PC-3 (cell line): ENCODE results near the gene AGTPBP1. TPM values are rescaled to one million over a fixed set of nuclear protein-coding genes. Genes with fewer than 3 reads are reported as not detected.

Experiments
- ATAC-seq: fragments of 200-7000 bp; cut with Tn5 transposase; 2 replicates; pipeline ENCODE4 v1.9.1; 2020; ENCODE audit warnings: mild to moderate bottlenecking, moderate library complexity
- BruUV-seq: library from RNA; stranded (reverse); fragments of 400-500 nt; replicated peaks from 2 replicates; lab custom pipeline; 2021; lab: Mats Ljungman, UMichigan
- CTCF ChIA-PET: fragments of 300-600 bp; sonication (Branson Sonifier 250); formaldehyde crosslinking; loops from one replicate; lab custom pipeline; 2022; ENCODE audit warnings: antibody characterized with exemption; lab: Charles Lee
- POLR2A ChIA-PET: fragments of 300-600 bp; sonication (Branson Sonifier 250); formaldehyde crosslinking; loops from one replicate; lab custom pipeline; 2022; ENCODE audit warnings: antibody characterized with exemption; ENCODE audit not compliant: unreplicated experiment; lab: Charles Lee
- DNase-seq: peaks from one replicate; pipeline ENCODE4 v3.0.0-alpha.2; 2015
- H2AFZ ChIP-seq: fragments of 300-600 bp; sonication (generic); 2 replicates; pipeline ENCODE4 v1.6.0; 2016; ENCODE audit warnings: antibody characterized with exemption, low read length
- H3F3A ChIP-seq: fragments of 300-600 bp; sonication (generic); one replicate; pipeline ENCODE4 v1.6.0; 2017; ENCODE audit warnings: antibody characterized with exemption, low read length, control low read depth, mild to moderate bottlenecking; ENCODE audit not compliant: unreplicated experiment
- H3K27ac ChIP-seq: fragments of 300-600 bp; sonication (generic); 2 replicates; pipeline ENCODE4 v1.5.1; 2016; ENCODE audit warnings: mild to moderate bottlenecking, low read length
- H3K27me3 ChIP-seq: fragments of 300-600 bp; sonication (generic); 2 replicates; pipeline ENCODE4 v1.6.1; 2016; ENCODE audit warnings: low read length, mixed read lengths
- H3K36me3 ChIP-seq: fragments of 300-600 bp; sonication (generic); 2 replicates; pipeline ENCODE4 v1.6.1; 2016; ENCODE audit warnings: low read depth, mixed run types, low read length, mixed read lengths
- H3K4me1 ChIP-seq: fragments of 300-600 bp; sonication (generic); 2 replicates; pipeline ENCODE4 v1.5.1; 2016; ENCODE audit warnings: low read length; ENCODE audit not compliant: insufficient read depth
- H3K4me2 ChIP-seq: fragments of 300-600 bp; sonication (generic); 2 replicates; pipeline ENCODE4 v1.6.0; 2016; ENCODE audit warnings: low read length
- H3K4me3 ChIP-seq: fragments of 300-600 bp; sonication (generic); 2 replicates; pipeline ENCODE4 v1.5.1; 2016; ENCODE audit warnings: mild to moderate bottlenecking, low read length, mixed read lengths
- H3K79me2 ChIP-seq: fragments of 300-600 bp; sonication (generic); 2 replicates; pipeline ENCODE4 v1.6.1; 2017; ENCODE audit warnings: low read length, mixed read lengths
- H3K9ac ChIP-seq: fragments of 300-600 bp; sonication (generic); 2 replicates; pipeline ENCODE4 v1.6.0; 2016; ENCODE audit warnings: mild to moderate bottlenecking, low read length
- H3K9me2 ChIP-seq: fragments of 300-600 bp; sonication (generic); replicated peaks from 2 replicates; pipeline ENCODE4 v1.6.1; 2016; ENCODE audit warnings: mixed run types, low read length, mixed read lengths
- H3K9me3 ChIP-seq: fragments of 300-600 bp; sonication (generic); 2 replicates; pipeline ENCODE4 v1.6.1; 2016; ENCODE audit warnings: low read length, mixed read lengths
- H4K20me1 ChIP-seq: fragments of 300-600 bp; sonication (generic); 2 replicates; pipeline ENCODE4 v1.6.1; 2016; ENCODE audit warnings: low read length, mixed read lengths
- EZH2 ChIP-seq: fragments of 300-600 bp; sonication (generic); IDR thresholded peaks from one replicate; pipeline ENCODE4 v1.6.1; 2017; ENCODE audit warnings: antibody characterized with exemption, mild to moderate bottlenecking, low read length; ENCODE audit not compliant: unreplicated experiment
- EZH2phosphoT487 ChIP-seq: fragments of 300-600 bp; sonication (generic); IDR thresholded peaks from 2 replicates; pipeline ENCODE4 v1.6.1; 2018; ENCODE audit warnings: mild to moderate bottlenecking, antibody characterized with exemption, low read length, borderline replicate concordance
- intact Hi-C: fragments of 100-400 bp; cut with micrococcal nuclease; formaldehyde crosslinking; loops from 2 replicates; pipeline ENCODE4 v1.9.0; 2023
- total RNA-seq: library from RNA; depleted of rRNA; stranded (reverse); fragments of >200 nt; gene quantifications from 2 replicates; pipeline ENCODE4 v1.2.3, GENCODE V29; 2014
- TF ChIP-seq, protein P1 (sequence below): fragments of 300-600 bp; sonication (generic); conservative IDR thresholded peaks from 2 replicates; pipeline ENCODE4 v1.5.1; 2017; ENCODE audit warnings: antibody characterized with exemption, low read depth, mild to moderate bottlenecking, low read length

Gene AGTPBP1
- total RNA-seq, 1 experiment from 2014 or later, result 6.0 TPM

GRCh38 chr9:85640425-85640824 is 101.3 kb downstream of the AGTPBP1 start:
- DNase-seq, result no peak
- H3K9ac ChIP-seq, result no peak overlapping the region
- H3K27me3 ChIP-seq, result no peaks in the 10 kb centered on the region
- H2AFZ ChIP-seq, result no peak overlapping the region
- no TSS peak for BruUV-seq
- no peaks in the 10 kb centered on the region for H3K79me2 ChIP-seq
- H3K27ac ChIP-seq, result no peak overlapping the region
- POLR2A ChIA-PET, result no interaction called here
- no peak overlapping the region for H3K4me2 ChIP-seq
- no peaks in the 10 kb centered on the region for H4K20me1 ChIP-seq
- CTCF ChIA-PET, result no interaction called here
- TF ChIP-seq EZH2phosphoT487 (no peak), EZH2 (no peak)
- TF ChIP-seq, protein P1, sequence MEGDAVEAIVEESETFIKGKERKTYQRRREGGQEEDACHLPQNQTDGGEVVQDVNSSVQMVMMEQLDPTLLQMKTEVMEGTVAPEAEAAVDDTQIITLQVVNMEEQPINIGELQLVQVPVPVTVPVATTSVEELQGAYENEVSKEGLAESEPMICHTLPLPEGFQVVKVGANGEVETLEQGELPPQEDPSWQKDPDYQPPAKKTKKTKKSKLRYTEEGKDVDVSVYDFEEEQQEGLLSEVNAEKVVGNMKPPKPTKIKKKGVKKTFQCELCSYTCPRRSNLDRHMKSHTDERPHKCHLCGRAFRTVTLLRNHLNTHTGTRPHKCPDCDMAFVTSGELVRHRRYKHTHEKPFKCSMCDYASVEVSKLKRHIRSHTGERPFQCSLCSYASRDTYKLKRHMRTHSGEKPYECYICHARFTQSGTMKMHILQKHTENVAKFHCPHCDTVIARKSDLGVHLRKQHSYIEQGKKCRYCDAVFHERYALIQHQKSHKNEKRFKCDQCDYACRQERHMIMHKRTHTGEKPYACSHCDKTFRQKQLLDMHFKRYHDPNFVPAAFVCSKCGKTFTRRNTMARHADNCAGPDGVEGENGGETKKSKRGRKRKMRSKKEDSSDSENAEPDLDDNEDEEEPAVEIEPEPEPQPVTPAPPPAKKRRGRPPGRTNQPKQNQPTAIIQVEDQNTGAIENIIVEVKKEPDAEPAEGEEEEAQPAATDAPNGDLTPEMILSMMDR, result no peak
- no peaks in the 10 kb centered on the region for H3F3A ChIP-seq
- intact Hi-C loops, result no loop called here
- H3K4me3 ChIP-seq, result no peak overlapping the region
- no peaks in the 10 kb centered on the region for H3K9me3 ChIP-seq
- no peaks in the 10 kb centered on the region for H3K36me3 ChIP-seq
- no peaks in the 10 kb centered on the region for H3K4me1 ChIP-seq
- no peak for ATAC-seq
- H3K9me2 ChIP-seq, result no peaks in the 10 kb centered on the region

GRCh38 chr9:85639675-85640186 is 102.0 kb downstream of the AGTPBP1 start:
- Histone ChIP-seq H3F3A (no peaks in the 10 kb centered on the region), H3K9ac (no peak overlapping the region), H3K27ac (no peak overlapping the region), H2AFZ (no peak overlapping the region), H3K79me2 (no peaks in the 10 kb centered on the region), H3K4me1 (no peaks in the 10 kb centered on the region), H3K36me3 (no peaks in the 10 kb centered on the region), H3K9me2 (no peaks in the 10 kb centered on the region), H4K20me1 (no peaks in the 10 kb centered on the region), H3K27me3 (no peaks in the 10 kb centered on the region), H3K9me3 (no peaks in the 10 kb centered on the region), H3K4me2 (no peak overlapping the region), H3K4me3 (no peak overlapping the region)
- DNase-seq (no peak), ATAC-seq (no peak)
- intact Hi-C loops, result loop anchor here (10.0 kb wide), 1 partner anchor 55 kb away; no protein-coding TSS in a partner anchor
- TF ChIP-seq EZH2phosphoT487 (no peak), EZH2 (no peak)
- TF ChIP-seq, protein P1, result no peak
- BruUV-seq, result no TSS peak
- CTCF ChIA-PET, result no interaction called here
- POLR2A ChIA-PET, result no interaction called here

DNA sequence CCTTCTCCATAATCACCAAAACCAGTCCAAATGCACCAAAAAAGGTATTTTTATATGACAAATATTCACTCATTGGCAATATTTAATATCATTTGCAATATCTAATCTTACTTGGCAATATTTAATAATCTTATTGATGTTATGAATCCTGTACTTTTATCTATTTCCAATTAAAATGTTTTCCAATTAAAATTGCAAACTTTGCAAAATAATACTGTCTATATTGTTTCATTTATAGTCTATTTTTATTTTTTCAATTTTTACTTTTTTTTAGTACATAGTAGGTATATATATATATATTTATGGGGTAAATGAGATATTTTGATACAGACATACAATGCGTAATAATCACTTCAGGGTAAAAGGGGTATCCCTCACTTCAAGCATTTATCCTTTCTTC is 109.9 kb downstream of the AGTPBP1 start:
- Histone ChIP-seq H3K9ac (no peak overlapping the region), H3K79me2 (no peaks in the 10 kb centered on the region), H3K36me3 (no peaks in the 10 kb centered on the region), H3K27ac (no peak overlapping the region), H3K27me3 (no peaks in the 10 kb centered on the region), H3K4me1 (no peaks in the 10 kb centered on the region), H3K4me2 (no peak overlapping the region), H3F3A (no peaks in the 10 kb centered on the region), H3K4me3 (no peak overlapping the region), H4K20me1 (no peaks in the 10 kb centered on the region), H3K9me3 (no peaks in the 10 kb centered on the region), H2AFZ (no peak overlapping the region), H3K9me2 (no peaks in the 10 kb centered on the region)
- no peak for TF ChIP-seq EZH2
- TF ChIP-seq, protein P1, result no peak
- no peak for TF ChIP-seq EZH2phosphoT487
- CTCF ChIA-PET, result no interaction called here
- no peak for DNase-seq
- no peak for ATAC-seq
- BruUV-seq, result no TSS peak
- intact Hi-C loops, result loop anchor here (10.0 kb wide), 1 partner anchor 47 kb away; no protein-coding TSS in a partner anchor
- POLR2A ChIA-PET, result no interaction called here
